Measurements from ENCODE around the gene IGF2BP2.
"Not testable (repeated sequence)": the region's sequence is repeated elsewhere in the genome, so short reads cannot be mapped to it uniquely, and the experiment has no call there.

The IGF2BP2 gene

GRCh38 chr3:185825006-185825638 lies at the start of gene IGF2BP2:
Gene IGF2BP2, minus strand, starts transcription at chr3:185825042. Its CDS starts 82 bp downstream, at chr3:185824960.
- DNase-seq: no peak

DNA sequence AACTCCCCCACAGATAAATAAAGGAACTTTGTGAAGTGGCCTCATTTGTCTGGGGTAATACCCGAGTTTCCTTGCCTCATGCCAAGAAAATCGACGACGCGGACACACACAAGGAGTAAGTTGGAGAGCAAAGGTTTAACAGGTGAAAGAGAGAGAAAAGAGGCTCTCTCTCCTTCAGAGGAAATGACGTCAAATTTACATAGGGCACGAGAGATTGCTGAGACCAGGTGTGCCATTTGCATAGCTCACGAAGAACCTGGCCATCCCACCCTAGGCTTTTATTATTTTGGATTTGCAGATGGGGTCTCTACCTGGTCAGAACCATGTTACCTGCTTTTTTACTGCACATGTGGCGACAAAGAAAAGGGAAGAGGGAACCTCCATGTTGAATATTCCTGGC lies 49.3 kb upstream of the IGF2BP2 start:
- DNase-seq: no peak

GRCh38 chr3:185867650-185868049 lies 42.8 kb upstream of the IGF2BP2 start:
- no peak for DNase-seq

DNA sequence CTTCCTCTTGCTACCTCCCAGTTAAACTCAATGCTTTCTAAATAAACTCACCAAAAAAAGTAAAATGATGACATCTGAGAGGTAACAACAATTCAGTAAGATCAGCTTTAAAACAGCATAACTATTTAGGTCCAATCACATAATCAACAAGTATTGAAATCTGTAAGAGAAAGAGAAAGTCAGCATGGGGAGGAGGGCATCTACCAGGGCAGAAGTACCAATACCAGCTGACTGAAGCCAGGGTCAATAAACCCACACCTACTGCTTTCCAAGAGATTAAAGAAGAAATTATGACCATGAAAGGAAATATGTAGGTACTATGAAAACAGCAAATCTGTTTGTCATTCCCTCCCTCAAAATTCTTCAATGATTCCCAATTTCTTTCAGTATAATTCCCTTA lies 42.2 kb upstream of the IGF2BP2 start:
- no peak for DNase-seq

GRCh38 chr3:185866555-185866954 lies 41.7 kb upstream of the IGF2BP2 start:
- DNase-seq: no peak

DNA sequence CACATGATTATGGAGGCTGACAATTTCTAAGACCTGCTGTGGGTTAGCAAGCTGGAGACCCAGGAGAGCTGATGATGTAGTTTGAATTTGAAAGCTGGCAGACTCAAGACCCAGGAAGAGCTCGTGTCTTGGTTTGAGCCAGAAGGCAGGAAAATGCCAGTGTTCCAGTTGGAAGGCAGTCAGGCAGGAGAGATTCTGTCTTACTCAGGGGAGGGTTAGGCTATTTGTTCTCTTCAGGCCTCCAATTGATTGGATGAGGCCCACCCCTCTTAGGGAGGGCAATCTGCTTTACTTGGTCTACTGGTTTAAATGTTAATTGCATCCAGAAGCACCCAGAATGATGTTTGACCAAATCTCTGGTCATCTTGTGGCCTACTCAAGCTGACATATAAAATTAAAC lies 40.4 kb upstream of the IGF2BP2 start:
- no peak for DNase-seq

DNA sequence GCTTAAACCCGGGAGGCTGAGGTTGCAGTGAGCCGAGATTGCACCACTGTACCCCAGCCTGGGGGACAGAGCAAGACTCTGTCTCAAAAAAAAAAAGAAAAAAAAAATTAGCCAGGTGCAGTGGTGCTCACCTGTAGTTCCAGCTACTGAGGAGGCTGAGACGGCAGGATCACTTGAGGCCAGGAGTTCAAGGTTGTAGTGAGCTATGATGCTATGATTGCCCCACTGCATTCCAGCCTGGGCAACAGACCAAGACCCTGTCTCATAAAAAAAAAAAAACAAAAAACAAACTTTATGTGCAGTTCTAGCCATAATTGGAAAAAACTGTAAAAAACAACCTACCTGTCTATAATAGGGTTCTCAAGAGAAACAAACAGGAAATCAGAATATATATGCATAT lies 39.9 kb upstream of the IGF2BP2 start:
- DNase-seq: no peak

- DNase-seq: no peak
Observed at GRCh38 chr3:185862920-185863319, 38.1 kb upstream of the IGF2BP2 start.

DNA sequence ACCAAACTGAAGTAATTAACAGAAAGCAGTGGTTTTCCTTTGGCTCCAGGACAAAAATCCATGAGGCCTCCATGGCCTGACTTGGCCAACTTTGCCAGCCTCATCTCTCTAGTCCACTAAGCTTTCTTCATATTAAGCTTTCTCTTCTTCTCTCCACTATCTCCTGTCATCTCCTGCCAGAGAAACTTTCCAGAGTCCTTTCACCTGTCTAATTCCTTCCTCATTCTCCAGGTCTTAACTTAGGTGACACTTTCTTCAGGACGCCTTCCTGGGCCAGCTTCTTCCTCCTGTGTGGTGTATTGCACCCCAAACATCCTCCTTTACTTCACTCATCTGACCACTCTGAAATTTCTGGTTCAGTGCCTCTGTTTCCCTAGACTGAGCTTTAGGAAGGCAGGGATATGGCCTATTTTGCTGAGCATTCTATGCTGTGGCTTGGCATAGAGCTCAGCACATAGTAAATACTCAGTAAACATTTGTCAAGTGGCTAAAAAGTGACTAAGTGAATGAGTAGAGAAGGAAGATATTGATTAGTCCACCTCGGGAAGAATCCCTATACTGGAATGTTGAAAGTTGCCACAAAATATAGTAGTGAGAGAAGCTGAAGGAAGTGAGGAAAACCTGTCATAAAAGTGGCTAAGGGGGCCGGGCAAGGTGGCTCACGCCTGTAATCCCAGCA lies 34.6 kb upstream of the IGF2BP2 start:
- no peak for DNase-seq

DNA sequence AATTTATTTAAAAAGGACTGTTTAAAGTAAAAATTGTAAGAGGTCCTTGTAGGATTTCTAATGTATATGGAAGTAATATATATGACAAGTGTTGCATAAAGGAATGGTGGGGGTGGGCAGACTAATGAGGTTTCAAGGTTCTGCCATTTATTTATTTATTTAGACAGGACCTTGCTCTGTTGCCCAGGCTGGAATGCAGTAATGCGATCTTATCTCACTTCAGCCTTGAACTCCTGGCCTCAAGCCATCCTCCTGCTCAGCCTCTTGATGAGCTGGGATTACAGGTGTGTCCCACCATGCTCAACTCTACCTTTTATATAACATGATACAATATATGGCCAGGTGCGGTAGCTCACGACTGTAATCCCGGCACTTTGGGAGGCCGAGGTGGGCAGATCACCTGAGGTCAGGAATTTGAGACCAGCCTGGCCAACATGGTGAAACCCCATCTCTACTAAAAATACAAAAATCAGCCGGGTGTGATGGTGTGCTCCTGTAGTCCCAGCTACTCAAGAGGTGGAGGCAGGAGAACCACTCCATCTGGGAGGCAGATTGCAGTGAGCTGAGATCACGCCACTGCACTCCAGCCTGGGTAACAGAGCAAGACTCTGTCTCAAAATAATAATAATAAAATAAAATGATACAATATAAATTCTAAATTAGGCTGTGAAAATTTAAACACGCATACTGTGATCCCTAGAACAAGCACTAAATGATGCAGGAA lies 33.8 kb upstream of the IGF2BP2 start:
- DNase-seq: no peak

GRCh38 chr3:185857208-185857607 lies 32.4 kb upstream of the IGF2BP2 start:
- DNase-seq: no peak

DNA sequence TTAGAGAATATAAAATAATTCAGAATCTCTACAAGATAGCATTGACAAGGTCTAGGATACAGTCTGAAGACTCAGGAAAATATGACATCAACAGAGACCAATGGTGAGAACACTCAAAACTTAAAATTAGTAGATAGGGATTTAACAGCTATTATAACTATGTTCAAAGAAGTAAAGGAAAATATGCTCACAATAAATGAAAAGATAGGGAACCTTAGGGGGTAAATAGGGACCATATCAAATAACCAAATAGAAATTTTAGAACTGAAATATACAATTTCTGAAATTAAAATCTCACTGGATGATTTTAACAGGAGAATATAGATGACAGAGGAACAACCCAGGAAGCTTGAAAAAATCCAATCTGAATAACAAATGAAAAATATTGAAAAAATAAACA lies 31.8 kb upstream of the IGF2BP2 start:
- no peak for DNase-seq

DNA sequence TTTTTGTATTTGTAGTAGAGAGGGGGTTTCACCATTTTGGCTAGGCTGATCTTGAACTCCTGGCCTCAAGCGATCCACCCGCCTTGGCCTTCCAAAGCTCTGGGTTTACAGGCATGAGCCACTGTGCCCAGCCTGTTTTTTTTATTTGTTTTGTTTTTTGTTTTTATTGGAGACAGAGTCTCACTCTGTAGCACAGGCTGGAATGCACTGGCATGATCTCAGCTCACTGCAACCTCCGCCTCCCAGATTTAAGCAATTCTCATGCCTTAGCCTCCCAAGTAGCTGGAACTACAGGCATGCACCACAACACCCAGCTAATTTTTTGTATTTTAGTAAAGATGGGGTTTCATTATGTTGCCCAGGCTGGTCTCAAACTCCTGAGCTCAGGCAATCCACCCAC lies 28.9 kb upstream of the IGF2BP2 start:
- DNase-seq: not testable (repeated sequence)

DNA sequence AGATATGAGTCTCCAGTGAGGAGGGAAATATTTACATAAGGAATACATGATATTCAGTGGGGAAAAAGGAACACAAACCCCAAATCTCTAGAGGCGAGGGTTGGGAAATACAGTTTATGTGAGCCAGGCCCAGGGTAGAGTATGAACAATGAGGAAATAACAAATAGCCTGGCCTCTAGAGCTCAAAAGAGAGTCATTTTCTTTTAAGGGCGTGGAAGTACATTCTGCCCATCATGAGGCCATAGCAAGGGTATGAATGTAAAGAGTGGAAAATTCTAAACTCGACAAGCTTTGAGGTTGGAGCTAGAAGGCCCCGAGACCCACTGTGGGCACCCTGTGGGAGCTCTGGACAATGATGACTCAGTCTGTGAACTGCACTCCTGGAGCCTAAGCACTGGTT lies 27.8 kb upstream of the IGF2BP2 start:
- no peak for DNase-seq

DNA sequence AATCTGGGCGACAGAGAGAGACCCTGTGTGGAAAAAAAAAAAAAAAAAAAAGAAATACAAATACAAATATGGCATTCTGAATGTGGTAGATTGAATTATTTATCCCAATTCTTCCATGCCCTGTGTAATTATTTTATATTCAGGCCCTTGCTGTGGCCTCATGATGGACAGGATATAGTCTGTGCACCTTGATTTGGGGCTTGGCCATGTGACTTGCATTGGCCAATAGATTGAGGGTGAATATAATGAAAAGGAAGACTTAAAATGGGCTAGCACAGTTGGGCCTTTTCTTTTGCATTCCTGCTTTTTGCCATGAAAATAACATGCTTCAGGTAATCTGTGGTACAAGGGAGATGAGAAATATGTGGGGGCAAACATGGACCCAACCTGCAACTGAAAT lies 27.1 kb upstream of the IGF2BP2 start:
- no peak for DNase-seq

DNA sequence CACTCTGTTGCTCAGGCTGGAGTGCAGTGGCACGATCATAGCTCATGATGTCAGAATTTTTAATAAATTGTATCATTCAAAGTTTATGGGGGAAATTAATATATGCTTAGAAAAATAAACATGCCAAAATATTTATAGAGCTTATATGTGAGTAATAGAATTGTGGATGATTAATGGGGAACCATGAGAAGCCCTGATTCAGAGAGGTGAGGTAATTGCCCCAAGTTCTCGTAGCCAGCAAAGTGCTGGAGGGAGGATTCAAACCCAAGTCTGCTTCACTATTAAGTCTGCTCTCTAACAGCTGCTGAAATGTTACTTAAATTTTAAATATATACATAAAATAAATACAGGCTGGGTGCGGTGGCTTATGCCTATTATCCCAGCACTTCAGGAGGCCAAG lies 26.2 kb upstream of the IGF2BP2 start:
- no peak for DNase-seq

GRCh38 chr3:185847506-185847905 lies 22.7 kb upstream of the IGF2BP2 start:
- no peak for DNase-seq

DNA sequence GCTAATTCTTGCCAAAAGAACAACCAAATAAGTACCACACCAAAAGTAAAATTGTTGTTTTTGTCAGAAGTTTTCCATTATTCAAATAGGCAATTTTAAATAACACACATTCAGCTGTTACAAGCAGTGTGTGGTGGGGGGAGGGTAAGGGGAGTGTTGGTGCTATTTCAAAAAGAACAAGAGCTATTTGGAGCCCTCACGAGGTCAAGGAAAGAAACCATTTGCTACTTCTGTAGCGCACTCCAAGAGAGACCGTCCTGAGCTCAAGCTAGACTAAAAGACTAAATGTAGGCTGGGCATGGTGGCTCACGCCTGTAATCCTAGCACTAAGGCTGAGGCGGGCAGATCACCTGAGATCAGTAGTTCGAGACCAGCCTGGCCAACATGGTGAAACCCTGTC lies 21.2 kb upstream of the IGF2BP2 start:
- DNase-seq: no peak

DNA sequence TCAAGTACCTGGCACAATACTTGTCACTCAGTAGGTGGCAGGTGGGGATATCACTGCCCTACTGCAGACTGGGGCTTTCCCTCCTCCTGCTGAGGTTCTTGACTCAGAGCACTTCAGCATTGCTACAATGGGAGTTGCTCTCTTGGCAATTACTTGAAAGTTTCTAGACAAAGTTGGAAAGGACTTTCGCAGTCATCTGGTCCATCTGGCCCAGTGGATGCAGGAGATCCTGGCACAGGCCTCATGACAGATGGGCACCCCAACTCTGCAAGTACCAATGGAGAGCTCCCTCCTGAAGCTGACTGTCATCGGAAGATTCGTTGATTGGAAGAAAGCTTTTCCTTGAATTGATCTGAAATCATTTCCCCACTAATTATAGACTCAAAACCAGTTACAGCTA lies 19.2 kb upstream of the IGF2BP2 start:
- DNase-seq: no peak

GRCh38 chr3:185843635-185844034 lies 18.8 kb upstream of the IGF2BP2 start:
- no peak for DNase-seq

- DNase-seq: no peak
Observed at GRCh38 chr3:185843126-185843525, 18.3 kb upstream of the IGF2BP2 start.

GRCh38 chr3:185842241-185842640 lies 17.4 kb upstream of the IGF2BP2 start:
- no peak for DNase-seq

GRCh38 chr3:185838417-185838989 lies 13.7 kb upstream of the IGF2BP2 start:
- not testable (repeated sequence) for DNase-seq

DNA sequence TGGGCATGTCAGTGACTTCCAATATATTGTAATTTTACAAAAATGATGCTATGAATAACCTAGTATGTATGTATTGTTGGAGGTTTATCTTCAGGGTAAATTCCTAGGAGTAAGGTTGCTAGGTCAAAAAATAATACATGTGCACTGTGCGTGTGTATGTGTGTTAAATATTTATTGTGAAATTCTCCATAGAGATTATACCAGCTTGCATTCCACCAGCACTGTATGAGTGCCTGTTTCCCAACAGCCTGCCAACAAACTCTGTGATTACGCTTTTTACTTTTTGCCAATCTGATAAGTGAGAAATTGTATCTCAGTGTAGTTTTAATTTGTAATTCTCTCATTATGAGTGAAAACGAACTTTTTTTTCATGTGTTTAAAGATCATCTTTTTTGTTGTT lies 12.6 kb upstream of the IGF2BP2 start:
- no peak for DNase-seq
